WTC11 (cell line): ENCODE results near the gene SLC38A8.

Experiments used
- RELA ChIP-seq: sonication (generic); formaldehyde crosslinking; IDR thresholded peaks from 2 replicates; pipeline ENCODE4 v1.8.1; 2022; ENCODE audit warnings: missing genetic modification reagents, mild to moderate bottlenecking, borderline replicate concordance
- TF ChIP-seq, protein P1 (sequence below): sonication (generic); formaldehyde crosslinking; IDR thresholded peaks from 2 replicates; pipeline ENCODE4 v1.8.1; 2023; ENCODE audit warnings: mild to moderate bottlenecking, missing genetic modification reagents, moderate library complexity

GRCh38 chr16:83992624-83993023 lies 50.0 kb downstream of the SLC38A8 start:
- no peak for TF ChIP-seq RELA (CRISPR knock-in tag)
- TF ChIP-seq, protein P1, sequence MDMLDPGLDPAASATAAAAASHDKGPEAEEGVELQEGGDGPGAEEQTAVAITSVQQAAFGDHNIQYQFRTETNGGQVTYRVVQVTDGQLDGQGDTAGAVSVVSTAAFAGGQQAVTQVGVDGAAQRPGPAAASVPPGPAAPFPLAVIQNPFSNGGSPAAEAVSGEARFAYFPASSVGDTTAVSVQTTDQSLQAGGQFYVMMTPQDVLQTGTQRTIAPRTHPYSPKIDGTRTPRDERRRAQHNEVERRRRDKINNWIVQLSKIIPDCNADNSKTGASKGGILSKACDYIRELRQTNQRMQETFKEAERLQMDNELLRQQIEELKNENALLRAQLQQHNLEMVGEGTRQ (CRISPR knock-in tag), result no peak
